K562 (cell line): ENCODE data around the gene TNRC6B. TPM values are rescaled to one million over a fixed set of nuclear protein-coding genes. Genes with fewer than 3 reads are reported as not detected.

Experiments
- ATAC-seq: fragments of 200-7000 bp; cut with Tn5 transposase; 3 replicates; pipeline ENCODE4 v1.9.1; 2020; ENCODE audit warnings: moderate library complexity
- BruUV-seq: library from RNA; stranded (reverse); fragments of 400-500 nt; replicated peaks from 2 replicates; lab custom pipeline; 2021; lab: Mats Ljungman, UMichigan
- CTCF ChIA-PET: fragments of 300-600 bp; formaldehyde crosslinking; extraction: SDS; loops from one replicate; lab custom pipeline; 2021; ENCODE audit warnings: low intra/inter-chr PET ratio; lab: Yijun Ruan, JAX
- POLR2A ChIA-PET: fragments of 300-600, 350-650 bp; sonication (Branson Sonifier 250); formaldehyde crosslinking; extraction: SDS; loops from one replicate; lab custom pipeline; 2021; ENCODE audit warnings: antibody characterized with exemption, inconsistent platforms; lab: Yijun Ruan, JAX
- DNase-seq, 4 experiments: peaks; one replicate each; pipeline versions ENCODE4 v3.0.0 to v3.0.0-alpha.2; 2011 to 2018; ENCODE audit warnings: low spot score in 3 of 4, mixed read lengths in 3 of 4; ENCODE audit errors: extremely low read depth in 1 of 4
- FAIRE-seq: peaks from 2 replicates; lab custom pipeline; 2011; peaks lifted over from hg19 to GRCh38; lab: Jason Lieb, UNC
- H2AFZ ChIP-seq: 2 replicates; pipeline ENCODE4 v1.6.0; 2011; ENCODE audit warnings: low read depth, low read length, control low read depth, inconsistent platforms
- H3K27ac ChIP-seq: fragments of 200-600 bp; 3 replicates; pipeline ENCODE4 v1.8.0; 2011; ENCODE audit warnings: low read depth, mild to moderate bottlenecking, control low read depth, inconsistent platforms, low read length, moderate library complexity, mixed read lengths; ENCODE audit errors: extremely low read depth
- H3K27me3 ChIP-seq, 2 experiments: fragments of 300-600 bp in 1 of 2; 2 replicates in 1 of 2; 3 replicates in 1 of 2; pipeline versions ENCODE4 v1.6.0 to v1.8.0; 2011; ENCODE audit warnings: inconsistent platforms in 2 of 2, low read length in 2 of 2, mild to moderate bottlenecking in 1 of 2, mixed read lengths in 1 of 2, moderate library complexity in 1 of 2; ENCODE audit not compliant: control insufficient read depth in 2 of 2, insufficient read depth in 2 of 2
- H3K36me3 ChIP-seq: fragments of 300-600 bp; 3 replicates; pipeline ENCODE4 v1.8.0; 2011; ENCODE audit warnings: mild to moderate bottlenecking, low read length, inconsistent platforms; ENCODE audit not compliant: control insufficient read depth, insufficient read depth
- H3K4me1 ChIP-seq, 2 experiments: fragments of 200-600 bp in 1 of 2; replicated peaks in 1 of 2; 2 replicates in 1 of 2; 3 replicates in 1 of 2; pipeline versions ENCODE4 v1.5.1 to v1.8.0; 2011; ENCODE audit warnings: inconsistent platforms in 2 of 2, low read length in 2 of 2, mild to moderate bottlenecking in 1 of 2, mixed read lengths in 1 of 2, moderate library complexity in 1 of 2; ENCODE audit not compliant: control insufficient read depth in 2 of 2, insufficient read depth in 2 of 2
- H3K4me2 ChIP-seq: 2 replicates; pipeline ENCODE4 v1.6.1; 2011; ENCODE audit warnings: low read length, control low read depth, inconsistent platforms, mixed read lengths; ENCODE audit not compliant: insufficient read depth
- H3K4me3 ChIP-seq: fragments of 200-600 bp; sonication (generic), shearing (Covaris generic); 2 replicates; pipeline ENCODE4 v1.5.1; 2016; ENCODE audit warnings: control low read depth, inconsistent platforms
- H3K79me2 ChIP-seq: fragments of 200-600 bp; 3 replicates; pipeline ENCODE4 v1.8.0; 2011; ENCODE audit warnings: low read length, inconsistent platforms; ENCODE audit not compliant: control insufficient read depth, insufficient read depth
- H3K9ac ChIP-seq, 2 experiments: 2 replicates each; pipeline versions ENCODE4 v1.6.0 to v1.6.1; 2011; ENCODE audit warnings: low read depth in 2 of 2, low read length in 2 of 2, control low read depth in 1 of 2, inconsistent platforms in 1 of 2, mild to moderate bottlenecking in 1 of 2, mixed read lengths in 1 of 2; ENCODE audit not compliant: insufficient read depth in 1 of 2
- H3K9me1 ChIP-seq: one replicate; pipeline ENCODE4 v1.6.0; 2011; ENCODE audit warnings: inconsistent platforms, mild to moderate bottlenecking, low read length, moderate library complexity; ENCODE audit not compliant: control insufficient read depth, insufficient read depth
- H3K9me3 ChIP-seq: replicated peaks from 2 replicates; pipeline ENCODE4 v1.5.1; 2011; ENCODE audit warnings: low read depth, low read length, inconsistent platforms; ENCODE audit not compliant: control insufficient read depth, insufficient read depth
- H4K20me1 ChIP-seq: replicated peaks from 2 replicates; pipeline ENCODE4 v1.6.1; 2011; ENCODE audit warnings: low read length, inconsistent platforms, mixed read lengths; ENCODE audit not compliant: control insufficient read depth, insufficient read depth
- ZNF274 ChIP-seq: IDR thresholded peaks from 2 replicates; pipeline ENCODE4 v1.6.1; 2011; ENCODE audit warnings: low read depth, mild to moderate bottlenecking, low read length, moderate library complexity, borderline replicate concordance
- WGBS: fragments of 100-300 bp; shearing (Covaris generic); methylation state at CpG from one replicate; pipeline ENCODE4 v1.1.6; 2016; ENCODE audit warnings: low coverage, mixed read lengths; ENCODE audit not compliant: insufficient coverage; ENCODE audit errors: missing lambda C conversion rate; 5-methylcytosine and 5-hydroxymethylcytosine counted together
- in situ Hi-C: fragments of 300-500 bp; cut with MboI; formaldehyde crosslinking; loops from 4 replicates; pipeline ENCODE4 v1.15.0; 2018; ENCODE audit warnings: inconsistent platforms, mixed read lengths
- intact Hi-C: fragments of 100-400 bp; cut with micrococcal nuclease; formaldehyde crosslinking; loops from 2 replicates; pipeline ENCODE4 v1.14.2; 2022
- polyA plus RNA-seq, 8 experiments: library from polyadenylated mRNA; depleted of rRNA in 4 of 8; stranded (reverse) in 5 of 8; unstranded in 3 of 8; fragments of >200 nt; fragmentation: Nextera tagmentation in 2 of 8; fragmentation: Illumina TruSeq in 1 of 8; extraction: Ambion mirVana in 2 of 8; extraction: Trizol in 1 of 8; gene quantifications; 2 replicates each; pipeline versions ENCODE4 v1.2.1 to v1.2.3, GENCODE V29; 2011 to 2014; ENCODE audit warnings: inconsistent platforms in 1 of 8, missing spikeins in 1 of 8
- total RNA-seq, 7 experiments: library from RNA; depleted of rRNA in 6 of 7; stranded (reverse); fragments of >200 nt in 6 of 7; fragmentation: Illumina TruSeq in 2 of 7; extraction: Trizol in 2 of 7; gene quantifications; 2 replicates each; pipeline versions ENCODE4 v1.2.1 to v1.2.3, GENCODE V29; 2011 to 2021; ENCODE audit warnings: low replicate concordance in 1 of 7
- TF ChIP-seq, protein P1 (sequence below): fragments of 250-450 bp; sonication (Bioruptor Pico); IDR thresholded peaks from 2 replicates; pipeline ENCODE4 v1.8.0; 2022; ENCODE audit warnings: moderate library complexity, mild to moderate bottlenecking, inconsistent platforms
- TF ChIP-seq, protein P2 (sequence below), 2 experiments: fragments of 450-650 bp in 1 of 2; sonication (generic) in 1 of 2; formaldehyde crosslinking in 1 of 2; IDR thresholded peaks in 1 of 2; conservative IDR thresholded peaks in 1 of 2; 2 replicates each; pipeline versions ENCODE4 v1.6.1 to v1.8.1; 2016 to 2023; ENCODE audit warnings: mild to moderate bottlenecking in 2 of 2, moderate library complexity in 2 of 2, inconsistent platforms in 1 of 2, missing genetic modification reagents in 1 of 2
- TF ChIP-seq, protein P3 (sequence below): IDR thresholded peaks from 3 replicates; pipeline ENCODE4 v1.6.1; 2011; ENCODE audit warnings: borderline replicate concordance, mild to moderate bottlenecking; ENCODE audit not compliant: insufficient read length, insufficient read depth

TNRC6B gene
- total and polyA plus RNA-seq, 9 of the 15 experiments (the other 6 are each of a cell fraction or from before 2014, with no cell fraction given): 0.96 to 18.8 (median 10.8) TPM

DNA sequence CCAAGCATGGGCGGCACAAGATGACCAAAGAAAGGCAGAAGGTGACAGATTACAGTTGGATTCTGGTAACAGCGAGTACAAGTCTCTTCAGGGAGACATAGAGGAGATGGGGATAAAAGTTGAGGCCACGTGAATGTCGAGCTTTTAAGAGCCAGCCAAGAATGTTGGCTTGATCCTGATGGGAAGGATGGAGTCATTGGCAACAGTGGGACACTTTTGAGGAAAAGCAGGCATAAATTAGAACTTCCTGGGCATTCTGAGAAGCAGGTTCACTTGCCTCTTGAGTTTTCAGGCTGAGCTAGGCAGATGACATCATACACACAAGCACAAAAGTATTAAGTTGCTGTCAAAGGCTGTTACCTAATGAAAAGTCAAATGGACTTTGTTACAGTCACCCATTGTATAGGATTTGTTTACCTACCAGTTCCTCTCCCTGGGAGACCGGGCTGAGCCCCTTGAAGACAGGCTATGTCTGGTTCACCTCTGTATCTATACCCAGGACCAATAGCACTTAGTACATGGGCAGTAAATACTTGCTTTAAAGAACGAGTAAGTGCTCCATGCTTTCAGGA is 41.1 kb downstream of the TNRC6B start:
- Histone ChIP-seq H3K9ac (no peak overlapping the region), H3K9me1 (no peaks in the 10 kb centered on the region), H3K4me1 (no peaks in the 10 kb centered on the region; a peak in 2 of 5 replicates), H3K27ac (no peak overlapping the region), H4K20me1 (peaks cover 20% of the 10 kb centered on the region; the same call in 1 of the 2 replicates)
- ATAC-seq: no peak
- FAIRE-seq: no peak
- TF ChIP-seq ZNF274: no peak
- TF ChIP-seq, protein P1, sequence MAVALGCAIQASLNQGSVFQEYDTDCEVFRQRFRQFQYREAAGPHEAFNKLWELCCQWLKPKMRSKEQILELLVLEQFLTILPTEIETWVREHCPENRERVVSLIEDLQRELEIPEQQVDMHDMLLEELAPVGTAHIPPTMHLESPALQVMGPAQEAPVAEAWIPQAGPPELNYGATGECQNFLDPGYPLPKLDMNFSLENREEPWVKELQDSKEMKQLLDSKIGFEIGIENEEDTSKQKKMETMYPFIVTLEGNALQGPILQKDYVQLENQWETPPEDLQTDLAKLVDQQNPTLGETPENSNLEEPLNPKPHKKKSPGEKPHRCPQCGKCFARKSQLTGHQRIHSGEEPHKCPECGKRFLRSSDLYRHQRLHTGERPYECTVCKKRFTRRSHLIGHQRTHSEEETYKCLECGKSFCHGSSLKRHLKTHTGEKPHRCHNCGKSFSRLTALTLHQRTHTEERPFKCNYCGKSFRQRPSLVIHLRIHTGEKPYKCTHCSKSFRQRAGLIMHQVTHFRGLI (CRISPR knock-in tag): no peak
- TF ChIP-seq, protein P2, sequence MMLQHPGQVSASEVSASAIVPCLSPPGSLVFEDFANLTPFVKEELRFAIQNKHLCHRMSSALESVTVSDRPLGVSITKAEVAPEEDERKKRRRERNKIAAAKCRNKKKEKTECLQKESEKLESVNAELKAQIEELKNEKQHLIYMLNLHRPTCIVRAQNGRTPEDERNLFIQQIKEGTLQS (IDR thresholded peaks at IDR 0.05): 0 out of 2 replicates have a peak, but pooled peaks have one; percentile 15
- TF ChIP-seq, protein P2 (CRISPR knock-in tag; conservative IDR thresholded peaks at IDR 0.05): no peak
- TF ChIP-seq, protein P3, sequence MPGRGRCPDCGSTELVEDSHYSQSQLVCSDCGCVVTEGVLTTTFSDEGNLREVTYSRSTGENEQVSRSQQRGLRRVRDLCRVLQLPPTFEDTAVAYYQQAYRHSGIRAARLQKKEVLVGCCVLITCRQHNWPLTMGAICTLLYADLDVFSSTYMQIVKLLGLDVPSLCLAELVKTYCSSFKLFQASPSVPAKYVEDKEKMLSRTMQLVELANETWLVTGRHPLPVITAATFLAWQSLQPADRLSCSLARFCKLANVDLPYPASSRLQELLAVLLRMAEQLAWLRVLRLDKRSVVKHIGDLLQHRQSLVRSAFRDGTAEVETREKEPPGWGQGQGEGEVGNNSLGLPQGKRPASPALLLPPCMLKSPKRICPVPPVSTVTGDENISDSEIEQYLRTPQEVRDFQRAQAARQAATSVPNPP: no peak
- TF ChIP-seq, all 486 proteins: peak for 1
- no peak for DNase-seq
- peaks cover 53% of the 10 kb centered on the region for H3K79me2 ChIP-seq
- intact Hi-C loops (no loop called here), in situ Hi-C loops (no loop called here)
- 67% methylated on average over 6 of the region's 6 CpGs for WGBS
- ChIA-PET CTCF (no interaction called here), POLR2A (interaction anchor here (1.4 kb wide), 1 partner anchor 10 kb away, joined by 5 read pairs; no protein-coding TSS in a partner anchor)
- no peak overlapping the region for H2AFZ ChIP-seq
- H3K27me3 ChIP-seq: no peaks in the 10 kb centered on the region
- H3K9me3 ChIP-seq: no peaks in the 10 kb centered on the region
- no TSS peak for BruUV-seq
- no peak overlapping the region for H3K4me3 ChIP-seq
- 0 out of 3 replicates have a peak, but pooled peaks cover 3% of the 10 kb centered on the region for H3K36me3 ChIP-seq
- H3K4me2 ChIP-seq: no peak overlapping the region
